ENCODE measurements around the gene TMEM63C.
"Not testable (repeated sequence)": the region's sequence is repeated elsewhere in the genome, so short reads cannot be mapped to it uniquely, and the experiment has no call there.

The TMEM63C gene

GRCh38 chr14:77155083-77155482, 26.5 kb upstream of the TMEM63C start:
- no peak for DNase-seq

- no peak for DNase-seq
Measured at GRCh38 chr14:77157740-77158139, 23.9 kb upstream of the TMEM63C start.

GRCh38 chr14:77158175-77158881, 23.3 kb upstream of the TMEM63C start:
- DNase-seq, result no peak

DNA sequence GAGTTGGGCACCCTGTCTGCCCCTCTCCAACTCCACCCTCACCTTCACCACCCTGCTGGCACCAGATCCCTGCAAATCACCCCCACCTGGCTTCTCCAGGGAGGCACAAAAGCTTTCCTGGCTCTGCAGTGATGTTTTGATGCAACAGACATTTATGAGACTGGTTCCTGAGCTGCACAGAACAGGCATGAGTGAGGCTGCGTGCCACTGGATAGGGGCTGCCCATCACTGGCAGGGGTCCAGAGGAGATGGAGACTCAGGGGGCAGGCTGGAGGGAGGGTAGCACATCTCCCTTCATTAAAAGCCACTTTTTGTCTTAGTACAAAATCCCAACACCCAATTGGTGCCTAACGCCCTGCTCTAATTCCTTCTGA, 22.7 kb upstream of the TMEM63C start:
- no peak for DNase-seq

DNA sequence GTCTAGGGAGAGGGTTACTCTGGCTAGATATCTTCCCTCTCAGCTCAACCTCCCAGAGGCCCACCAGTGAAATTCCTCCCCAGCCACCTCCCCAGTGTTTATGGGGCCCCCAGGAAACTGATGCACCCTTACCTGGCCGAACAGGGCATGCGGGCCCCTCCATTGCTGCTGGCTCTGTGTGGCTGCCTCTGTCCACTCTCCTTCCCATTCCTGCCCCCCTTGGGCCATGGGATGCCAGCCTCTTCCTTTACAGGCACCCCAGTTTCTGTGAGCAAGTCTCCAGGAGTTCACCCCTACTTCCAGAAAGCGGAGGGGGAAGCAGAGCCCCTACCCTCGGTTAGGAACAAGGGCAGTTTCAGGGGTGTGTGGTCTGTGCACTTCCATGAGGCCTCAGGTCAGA, 20.6 kb upstream of the TMEM63C start:
- DNase-seq, result no peak

DNA sequence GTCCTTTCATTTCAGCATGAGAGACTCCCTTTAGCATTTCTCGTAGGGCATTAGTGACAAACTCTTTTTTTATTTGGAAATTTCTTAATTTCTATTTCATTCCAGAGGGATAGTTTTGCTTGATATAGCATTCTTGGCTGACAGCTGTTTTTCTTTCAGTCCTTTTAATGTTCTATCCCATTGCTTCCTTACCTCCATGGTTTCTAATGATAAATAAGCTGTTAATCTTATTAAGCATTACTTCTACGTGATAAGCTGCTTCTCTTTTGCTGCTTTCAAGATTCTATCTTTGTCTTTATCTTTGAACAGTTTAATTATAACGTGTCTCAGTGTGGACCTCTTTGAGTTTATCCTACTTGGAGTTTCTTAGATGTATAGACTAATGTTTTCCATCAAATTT, 11.6 kb upstream of the TMEM63C start:
- DNase-seq, result no peak

DNA sequence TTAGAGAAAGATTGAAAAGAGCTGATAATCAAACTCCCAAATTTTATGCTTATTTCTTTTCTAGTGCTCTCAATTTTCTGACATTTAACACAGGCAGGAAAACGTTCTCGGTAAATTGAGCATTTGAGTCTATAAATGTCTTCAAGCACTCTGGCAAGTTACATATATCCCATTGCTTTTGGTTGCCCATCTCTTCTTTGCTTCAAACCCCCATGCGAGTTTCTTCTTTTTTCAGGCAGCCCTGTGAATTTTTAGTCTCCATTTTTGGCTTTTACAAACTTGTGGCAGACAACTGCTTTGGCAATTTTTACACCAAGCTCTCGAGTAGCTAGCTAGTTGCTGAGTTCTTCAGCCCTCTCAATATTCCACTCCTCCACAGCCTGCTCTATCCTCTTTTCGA, 8.7 kb upstream of the TMEM63C start:
- no peak for DNase-seq

DNA sequence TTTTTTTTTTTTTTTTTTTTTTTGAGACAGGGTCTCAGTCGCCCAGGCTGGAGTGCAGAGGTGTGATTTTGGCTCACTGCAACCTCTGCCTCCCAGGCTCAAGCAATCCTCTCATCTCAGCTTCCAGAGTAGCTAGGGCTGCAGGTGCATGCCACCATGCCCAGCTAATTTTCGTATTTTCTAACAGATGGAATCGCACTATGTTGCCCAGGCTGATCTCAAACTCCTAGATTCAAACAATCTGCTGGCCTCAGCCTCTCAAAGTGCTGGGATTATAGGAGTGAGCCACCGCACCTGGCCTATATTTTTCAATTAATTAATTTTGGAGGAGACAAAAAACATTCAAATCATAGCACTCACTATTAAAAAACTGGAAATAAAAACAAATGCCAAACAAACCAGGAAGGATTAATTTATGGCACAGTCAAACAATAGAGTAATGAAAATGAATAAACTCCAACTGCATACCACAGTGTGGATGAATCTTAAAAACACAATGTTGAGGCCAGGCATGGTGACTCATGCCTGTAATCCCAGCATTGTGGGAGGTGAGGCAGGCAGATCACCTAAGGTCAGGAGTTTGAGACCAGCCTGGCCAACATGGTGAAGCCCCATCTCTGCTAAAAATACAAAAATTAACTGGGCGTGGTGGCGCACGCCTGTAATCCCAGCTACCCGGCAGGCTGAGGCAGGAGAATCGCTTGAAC, 7.5 kb upstream of the TMEM63C start:
- not testable (repeated sequence) for DNase-seq

- DNase-seq, result no peak
Measured at GRCh38 chr14:77175843-77176242, 5.8 kb upstream of the TMEM63C start.

- DNase-seq, result no peak
Measured at GRCh38 chr14:77177702-77178101, 3.9 kb upstream of the TMEM63C start.

- DNase-seq, result no peak
Measured at GRCh38 chr14:77178656-77179055, 2.9 kb upstream of the TMEM63C start.

DNA sequence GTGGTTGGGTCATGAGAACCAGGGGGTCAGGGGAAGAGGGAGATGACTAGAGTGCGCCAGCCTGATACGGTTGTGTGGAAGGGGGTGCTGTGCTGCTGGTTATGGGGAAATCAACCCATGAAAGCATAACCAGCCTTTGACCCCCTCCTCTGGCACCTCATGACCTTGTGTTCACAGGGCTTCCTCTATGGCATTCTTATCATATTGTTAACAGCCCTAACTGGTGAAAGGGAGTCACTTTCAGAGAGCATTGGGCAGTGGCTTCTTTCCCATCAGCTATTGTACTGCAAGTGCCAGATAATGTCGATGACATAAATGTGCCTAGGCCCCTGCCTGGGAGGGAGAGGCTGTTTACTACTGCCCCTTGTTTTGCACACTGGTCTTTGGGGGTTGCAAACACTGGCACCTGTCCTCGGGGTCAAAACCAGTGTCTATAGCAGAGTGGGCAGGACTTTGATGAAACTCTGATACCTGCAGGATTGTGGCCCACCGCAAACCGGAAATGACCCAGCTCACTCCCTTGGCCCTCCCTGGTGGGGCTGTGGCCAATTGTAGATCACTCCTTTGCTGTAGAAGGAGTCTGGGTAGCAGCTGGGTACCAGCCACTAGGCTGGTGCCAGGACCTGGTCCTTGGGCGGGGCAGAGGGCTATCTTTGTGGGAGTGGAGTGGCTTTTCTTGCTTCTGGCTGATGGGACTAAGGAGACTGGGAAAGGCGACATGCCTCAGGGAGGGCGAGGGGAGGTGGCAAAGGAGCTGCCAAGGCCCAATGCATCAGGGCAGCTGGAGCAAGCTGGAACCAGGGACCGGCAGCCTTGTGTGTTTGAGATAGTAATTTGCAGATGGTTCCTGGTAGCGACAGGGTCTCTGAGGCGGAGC, 634 bp upstream of the TMEM63C start:
- DNase-seq, result no peak

GRCh38 chr14:77183896-77184295, 2.3 kb downstream of the TMEM63C start:
- no peak for DNase-seq

DNA sequence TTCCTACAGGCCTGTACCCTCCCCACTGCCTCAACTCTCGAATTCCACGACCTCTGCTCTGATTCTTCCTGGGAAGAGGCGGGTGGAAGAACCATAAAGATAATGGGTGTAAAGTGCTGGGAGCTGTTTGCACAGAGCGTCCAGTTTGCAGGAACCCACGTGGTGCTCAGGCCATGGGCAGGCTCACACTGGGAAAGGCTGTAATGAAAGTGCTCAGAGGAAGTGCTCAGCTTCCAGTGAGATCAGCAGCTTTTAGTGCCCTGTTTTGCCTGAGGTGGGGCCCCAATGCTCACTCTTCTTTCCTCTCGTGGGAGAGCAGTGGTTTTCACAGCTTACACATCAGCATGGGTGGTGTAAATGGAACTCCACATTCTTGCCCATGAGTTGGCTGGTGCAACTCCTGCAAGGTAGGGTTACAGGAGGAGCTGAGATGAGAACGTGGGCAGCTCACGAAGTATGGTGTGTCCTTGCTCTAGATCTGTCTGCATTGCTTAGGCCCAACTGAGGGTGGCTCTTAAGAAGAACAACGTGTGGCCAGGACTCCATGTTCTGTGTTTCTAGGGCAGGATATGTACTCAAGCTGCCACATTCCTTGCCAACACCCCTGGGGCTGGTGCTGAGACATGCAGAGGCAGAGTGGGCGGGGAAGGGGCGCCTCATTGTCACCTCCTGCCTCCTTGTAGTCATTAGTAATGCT, 2.9 kb downstream of the TMEM63C start:
- DNase-seq, result no peak

DNA sequence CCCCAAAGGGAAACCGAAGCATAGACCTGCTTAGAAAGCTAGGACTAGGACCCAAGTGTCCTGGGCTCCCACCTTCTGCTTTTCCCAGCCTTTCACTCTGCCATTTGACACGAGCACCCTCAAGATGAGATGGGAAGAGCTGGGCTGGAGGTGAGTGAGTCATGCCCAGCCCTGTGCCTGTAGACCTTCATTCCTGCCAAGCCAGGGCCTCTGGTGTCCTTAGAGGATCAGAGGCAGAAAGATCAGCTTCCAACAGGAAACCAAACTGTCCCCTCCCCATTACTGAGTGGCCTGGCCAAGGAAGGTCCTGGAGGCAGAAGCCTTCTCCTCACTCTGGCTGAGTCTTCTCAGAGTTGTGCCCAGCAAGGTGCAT, 3.5 kb downstream of the TMEM63C start:
- no peak for DNase-seq

DNA sequence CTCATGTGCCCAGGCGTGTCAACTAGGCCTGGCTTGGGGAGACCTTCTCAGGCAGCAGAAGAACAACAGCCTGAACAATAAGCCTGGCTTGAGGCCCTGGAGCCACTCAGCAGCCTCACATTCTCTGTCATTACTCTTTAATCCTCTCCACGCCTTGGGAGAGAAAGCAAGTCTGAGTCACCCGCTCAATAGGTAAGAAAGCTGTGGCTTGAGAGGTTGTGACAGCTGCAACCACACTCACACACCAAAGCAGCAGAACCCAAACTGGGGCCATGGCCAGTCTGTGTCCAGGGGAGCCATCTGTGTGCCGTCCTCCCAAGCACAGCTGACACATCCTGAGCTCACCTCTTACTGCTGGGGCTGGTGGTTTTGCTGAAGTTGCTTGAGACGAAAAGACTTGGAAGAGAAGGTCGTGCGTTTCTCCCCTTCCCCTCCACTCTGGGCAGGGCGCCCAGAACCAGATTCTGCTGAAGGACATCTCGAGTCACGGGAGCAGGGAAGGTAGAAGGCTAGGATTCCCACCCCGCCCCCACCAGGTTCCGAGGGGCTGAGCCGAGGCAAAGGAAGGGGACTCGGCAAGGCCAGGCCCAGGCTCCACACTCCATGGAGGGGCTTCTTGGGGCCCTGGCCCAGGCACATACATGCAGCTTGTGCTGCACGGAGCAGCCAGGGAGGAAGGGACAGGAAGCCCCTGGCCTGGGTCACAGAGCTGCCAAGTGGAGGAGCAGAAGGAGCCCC, 5.5 kb downstream of the TMEM63C start:
- DNase-seq, result no peak

GRCh38 chr14:77187649-77188012, 6.0 kb downstream of the TMEM63C start:
- no peak for DNase-seq

- no peak for DNase-seq
Measured at GRCh38 chr14:77189479-77189878, 7.9 kb downstream of the TMEM63C start.

- no peak for DNase-seq
Measured at GRCh38 chr14:77190977-77191376, 9.4 kb downstream of the TMEM63C start.

- no peak for DNase-seq
Measured at GRCh38 chr14:77194706-77195105, 13.1 kb downstream of the TMEM63C start.

- DNase-seq, result no peak
Measured at GRCh38 chr14:77195766-77196165, 14.2 kb downstream of the TMEM63C start.

DNA sequence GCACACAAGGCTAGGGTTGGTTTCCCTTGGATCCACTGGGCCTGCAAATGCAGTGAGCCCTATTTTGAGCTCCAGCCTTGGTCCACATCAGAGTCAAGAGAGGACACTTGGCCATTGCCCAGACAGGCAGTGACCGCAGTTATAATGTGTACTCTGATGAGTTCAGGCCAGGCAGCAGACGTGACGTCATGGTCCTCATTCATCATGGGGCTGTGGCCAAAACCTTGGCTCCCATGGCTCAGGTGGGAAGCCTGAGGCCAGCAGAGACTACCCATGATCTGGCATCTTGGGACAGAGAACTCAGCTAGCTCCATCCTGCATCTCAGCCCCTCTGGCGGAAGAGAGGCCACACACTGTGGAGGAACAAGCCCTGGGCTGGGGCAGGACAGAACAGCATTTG, 16.4 kb downstream of the TMEM63C start:
- no peak for DNase-seq

DNA sequence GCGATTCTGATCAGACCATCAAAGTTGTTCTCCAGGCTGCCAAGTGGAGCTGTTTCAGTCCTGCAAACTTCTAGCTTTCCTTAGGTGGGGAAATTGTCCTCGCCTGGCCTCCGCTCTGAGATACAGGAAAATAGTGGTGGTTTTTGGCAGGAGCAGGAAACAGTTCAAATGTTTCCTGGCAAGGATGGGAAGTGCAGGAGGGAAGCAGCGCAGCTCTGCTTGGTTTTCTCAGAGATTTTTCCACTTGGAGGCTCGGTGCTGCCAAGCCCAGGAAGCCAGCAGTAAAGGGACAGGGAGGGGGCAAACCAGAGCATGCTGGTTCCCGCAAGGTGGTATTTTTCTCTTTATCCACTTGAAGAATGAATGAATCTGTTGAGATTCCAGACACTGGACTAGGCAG, 17.0 kb downstream of the TMEM63C start:
- no peak for DNase-seq
